Neuron (in vitro differentiated cells): ENCODE measurements around the gene LAMA2.

ENCODE experiments used
- H2AFZ ChIP-seq: one replicate; pipeline ENCODE4 v1.6.1; 2013; ENCODE audit warnings: low read depth, mild to moderate bottlenecking, inconsistent platforms, low read length, moderate library complexity
- H3K27me3 ChIP-seq: one replicate; pipeline ENCODE4 v1.6.1; 2013; ENCODE audit warnings: low read length; ENCODE audit not compliant: insufficient read depth
- H3K36me3 ChIP-seq: one replicate; pipeline ENCODE4 v1.6.1; 2013; ENCODE audit warnings: low read length; ENCODE audit not compliant: insufficient read depth
- H3K4me1 ChIP-seq: one replicate; pipeline ENCODE4 v1.6.1; 2013; ENCODE audit warnings: low read length; ENCODE audit not compliant: insufficient read depth
- H3K4me3 ChIP-seq: 2 replicates; pipeline ENCODE4 v1.5.1; 2013; ENCODE audit warnings: mild to moderate bottlenecking, low read length, moderate library complexity
- H3K9me3 ChIP-seq: one replicate; pipeline ENCODE4 v1.6.1; 2013; ENCODE audit warnings: low read length

Gene LAMA2

GRCh38 chr6:129486327-129486726 is 603.4 kb downstream of the LAMA2 start:
- Histone ChIP-seq H2AFZ (peak overlapping the region; percentile 13), H3K9me3 (no peaks in the 10 kb centered on the region), H3K27me3 (no peaks in the 10 kb centered on the region), H3K4me3 (no peak overlapping the region), H3K4me1 (peaks cover 10% of the 10 kb centered on the region), H3K36me3 (no peaks in the 10 kb centered on the region)

- H2AFZ ChIP-seq, result no peak overlapping the region
- H3K9me3 ChIP-seq, result no peaks in the 10 kb centered on the region
- no peaks in the 10 kb centered on the region for H3K36me3 ChIP-seq
- no peak overlapping the region for H3K4me3 ChIP-seq
- no peaks in the 10 kb centered on the region for H3K27me3 ChIP-seq
- H3K4me1 ChIP-seq, result peaks cover 10% of the 10 kb centered on the region
These were observed 605.4 kb downstream of the LAMA2 start for GRCh38 chr6:129488313-129488712.

GRCh38 chr6:129489215-129489765 is 606.4 kb downstream of the LAMA2 start:
- H3K4me3 ChIP-seq, result no peak overlapping the region
- H3K9me3 ChIP-seq, result no peaks in the 10 kb centered on the region
- no peaks in the 10 kb centered on the region for H3K27me3 ChIP-seq
- H3K36me3 ChIP-seq, result no peaks in the 10 kb centered on the region
- no peak overlapping the region for H2AFZ ChIP-seq
- H3K4me1 ChIP-seq, result peaks cover 10% of the 10 kb centered on the region

DNA sequence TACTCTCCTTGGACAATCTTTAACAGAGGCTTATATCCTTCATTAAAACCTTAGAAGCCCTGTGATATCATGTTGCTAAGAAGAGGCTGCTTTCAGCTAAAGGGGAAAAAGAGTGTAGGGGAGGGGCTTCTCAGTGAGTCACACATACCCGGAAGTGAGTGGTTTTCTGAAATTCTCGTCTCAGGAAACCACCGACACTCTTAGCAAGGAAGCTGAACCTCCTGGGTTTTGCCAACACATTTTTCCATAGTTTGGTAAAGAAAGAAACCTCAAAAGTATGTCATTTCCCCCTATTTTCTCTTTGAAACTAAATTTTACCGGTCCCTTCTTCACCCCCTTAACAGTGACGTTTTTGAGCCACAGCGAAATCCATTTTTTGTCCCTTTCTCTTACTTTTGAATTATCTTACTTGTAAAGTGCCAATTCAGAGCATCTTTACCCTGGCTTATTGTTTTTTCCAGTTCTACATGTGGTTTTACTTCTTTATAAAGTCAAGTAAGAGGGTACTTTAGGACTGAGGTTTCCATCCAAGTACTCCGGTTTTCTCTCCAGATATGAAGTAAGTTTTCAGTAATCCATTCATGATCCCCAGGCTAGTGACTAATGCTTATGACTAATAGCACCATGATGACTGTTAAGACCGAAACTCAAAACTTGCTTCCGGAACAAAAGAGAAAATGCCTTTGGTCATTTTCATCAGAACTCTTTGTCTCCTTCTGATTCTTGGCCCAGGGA is 607.8 kb downstream of the LAMA2 start:
- peak overlapping the region; percentile 22 for H3K4me3 ChIP-seq
- H3K4me1 ChIP-seq, result peaks cover 9% of the 10 kb centered on the region
- H3K27me3 ChIP-seq, result no peaks in the 10 kb centered on the region
- peak overlapping the region; percentile 65 for H2AFZ ChIP-seq
- no peaks in the 10 kb centered on the region for H3K36me3 ChIP-seq
- H3K9me3 ChIP-seq, result no peaks in the 10 kb centered on the region

- Histone ChIP-seq H3K4me1 (peaks cover 2% of the 10 kb centered on the region), H3K36me3 (no peaks in the 10 kb centered on the region), H3K27me3 (no peaks in the 10 kb centered on the region), H3K9me3 (no peaks in the 10 kb centered on the region), H3K4me3 (no peak overlapping the region), H2AFZ (peak overlapping the region; percentile 65)
These were observed 608.5 kb downstream of the LAMA2 start for GRCh38 chr6:129491436-129491835.

- Histone ChIP-seq H3K27me3 (no peaks in the 10 kb centered on the region), H3K4me1 (peaks cover 2% of the 10 kb centered on the region), H3K36me3 (no peaks in the 10 kb centered on the region), H3K4me3 (no peak overlapping the region), H2AFZ (no peak overlapping the region), H3K9me3 (no peaks in the 10 kb centered on the region)
These were observed 609.3 kb downstream of the LAMA2 start for GRCh38 chr6:129492260-129492659.

- no peak overlapping the region for H2AFZ ChIP-seq
- no peaks in the 10 kb centered on the region for H3K27me3 ChIP-seq
- no peaks in the 10 kb centered on the region for H3K36me3 ChIP-seq
- H3K4me3 ChIP-seq, result no peak overlapping the region
- H3K9me3 ChIP-seq, result no peaks in the 10 kb centered on the region
- H3K4me1 ChIP-seq, result peaks cover 2% of the 10 kb centered on the region
These were observed 610.5 kb downstream of the LAMA2 start for GRCh38 chr6:129493354-129493902.

DNA sequence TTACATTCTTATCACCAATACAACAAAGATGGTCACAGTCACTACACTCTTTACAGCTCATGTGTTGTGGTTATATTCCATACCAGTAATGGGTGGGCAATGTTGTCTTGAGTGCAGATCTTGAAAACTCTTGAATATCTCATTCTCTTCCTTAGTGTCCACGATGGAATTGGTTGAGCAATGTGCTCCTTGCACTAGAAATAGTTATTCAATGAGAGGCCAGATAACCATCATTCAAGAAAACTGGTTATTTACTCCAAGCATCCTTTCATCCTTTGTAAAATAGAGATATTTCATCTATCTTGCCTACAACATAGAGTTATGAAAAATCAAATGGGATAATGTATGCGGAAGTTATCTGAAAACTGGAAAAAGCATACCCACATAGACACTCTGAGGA is 611.2 kb downstream of the LAMA2 start:
- H3K9me3 ChIP-seq, result no peaks in the 10 kb centered on the region
- peaks cover 2% of the 10 kb centered on the region for H3K4me1 ChIP-seq
- no peak overlapping the region for H3K4me3 ChIP-seq

DNA sequence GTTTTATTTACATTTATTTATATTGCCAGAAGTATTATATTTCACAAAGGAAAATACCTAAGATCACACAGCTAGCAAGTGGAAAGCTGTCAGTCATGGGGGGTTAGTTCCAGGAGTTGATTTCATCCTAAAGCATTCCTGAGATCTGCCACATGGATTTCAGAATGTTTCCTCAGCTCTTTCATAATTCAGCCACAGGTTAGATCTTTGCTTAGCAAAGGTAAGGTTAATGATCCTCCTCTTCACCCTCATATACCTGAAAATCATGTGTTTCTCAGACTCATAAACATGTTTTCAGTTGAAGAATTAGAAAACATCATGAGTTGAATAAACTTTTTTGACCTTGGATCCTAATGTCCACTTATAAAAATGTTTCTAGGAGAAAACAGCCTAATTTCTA is 611.6 kb downstream of the LAMA2 start:
- Histone ChIP-seq H2AFZ (no peak overlapping the region), H3K27me3 (no peaks in the 10 kb centered on the region), H3K4me3 (no peak overlapping the region), H3K9me3 (no peaks in the 10 kb centered on the region), H3K36me3 (no peaks in the 10 kb centered on the region), H3K4me1 (peaks cover 2% of the 10 kb centered on the region)

More for the DNA sequence above, 611.2 kb downstream of the LAMA2 start:
- no peaks in the 10 kb centered on the region for H3K36me3 ChIP-seq
- no peaks in the 10 kb centered on the region for H3K27me3 ChIP-seq
- H2AFZ ChIP-seq, result no peak overlapping the region

GRCh38 chr6:129495652-129496051 is 612.7 kb downstream of the LAMA2 start:
- H2AFZ ChIP-seq, result no peak overlapping the region
- no peaks in the 10 kb centered on the region for H3K9me3 ChIP-seq
- H3K36me3 ChIP-seq, result no peaks in the 10 kb centered on the region
- peaks cover 3% of the 10 kb centered on the region for H3K4me1 ChIP-seq
- no peaks in the 10 kb centered on the region for H3K27me3 ChIP-seq
- H3K4me3 ChIP-seq, result no peak overlapping the region

DNA sequence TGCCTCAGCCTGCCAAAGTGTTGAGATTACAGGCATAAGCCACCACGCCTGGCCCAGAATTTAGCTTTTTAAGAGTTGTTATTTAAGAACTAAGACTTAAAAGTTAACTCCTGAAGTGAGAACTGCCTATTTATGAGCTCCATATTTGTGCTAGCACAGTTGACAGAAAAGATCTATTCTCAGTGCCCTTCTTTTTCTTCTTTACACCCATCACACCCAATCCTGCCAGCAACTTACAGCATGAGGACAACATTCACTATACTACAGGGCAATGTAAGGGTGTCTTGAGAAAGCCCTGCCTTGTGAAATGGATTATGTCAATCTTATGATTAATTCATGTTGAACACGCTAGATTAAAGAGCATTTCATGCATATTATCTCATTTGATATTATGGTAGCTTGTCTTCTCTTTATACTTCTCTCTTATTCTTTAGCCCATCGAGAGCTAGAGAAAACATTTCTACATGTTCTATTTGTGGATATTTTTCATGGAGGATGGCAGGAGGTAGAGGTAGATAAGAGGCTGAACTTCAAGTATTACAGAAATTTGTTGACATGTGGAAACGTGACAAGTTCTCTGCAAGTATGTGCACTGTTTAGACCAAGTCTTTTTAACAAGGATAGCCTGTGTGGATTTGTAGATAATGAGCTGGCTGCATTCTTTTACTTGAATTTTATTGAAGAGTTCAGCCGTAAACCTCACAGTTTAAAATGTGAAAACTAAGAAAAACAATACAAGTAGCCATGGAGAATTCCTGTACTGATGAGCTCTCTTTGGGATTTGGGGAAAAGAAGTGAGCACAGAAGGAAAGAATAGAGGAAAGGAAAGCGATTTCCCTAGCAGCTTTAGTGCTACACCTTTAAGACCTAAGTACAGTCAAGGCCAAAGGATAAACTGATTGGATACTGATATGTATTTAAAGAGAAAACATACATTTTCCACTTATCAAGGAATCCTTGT is 614.8 kb downstream of the LAMA2 start:
- Histone ChIP-seq H3K4me3 (no peak overlapping the region), H3K36me3 (no peaks in the 10 kb centered on the region), H3K9me3 (no peaks in the 10 kb centered on the region), H3K27me3 (no peaks in the 10 kb centered on the region), H2AFZ (peak overlapping the region; percentile 10), H3K4me1 (peaks cover 20% of the 10 kb centered on the region)

- Histone ChIP-seq H3K4me3 (no peak overlapping the region), H3K36me3 (no peaks in the 10 kb centered on the region), H3K4me1 (peaks cover 20% of the 10 kb centered on the region)
These were observed 615.6 kb downstream of the LAMA2 start for GRCh38 chr6:129498541-129498940.

More at GRCh38 chr6:129498541-129498940, 615.6 kb downstream of the LAMA2 start:
- H3K27me3 ChIP-seq, result no peaks in the 10 kb centered on the region
- no peaks in the 10 kb centered on the region for H3K9me3 ChIP-seq
- no peak overlapping the region for H2AFZ ChIP-seq
